HG02571 (cell line): ENCODE results near the gene OR8D2.
A peak's percentile ranks its signal among the peaks of the same experiment; 100 is the strongest.

Source experiments
- ATAC-seq: cut with Tn5 transposase; IDR thresholded peaks from one replicate; pipeline ENCODE4 v1.9.1; 2021; ENCODE audit warnings: mild to moderate bottlenecking, moderate library complexity; ENCODE audit not compliant: unreplicated experiment

The OR8D2 gene, protein sequence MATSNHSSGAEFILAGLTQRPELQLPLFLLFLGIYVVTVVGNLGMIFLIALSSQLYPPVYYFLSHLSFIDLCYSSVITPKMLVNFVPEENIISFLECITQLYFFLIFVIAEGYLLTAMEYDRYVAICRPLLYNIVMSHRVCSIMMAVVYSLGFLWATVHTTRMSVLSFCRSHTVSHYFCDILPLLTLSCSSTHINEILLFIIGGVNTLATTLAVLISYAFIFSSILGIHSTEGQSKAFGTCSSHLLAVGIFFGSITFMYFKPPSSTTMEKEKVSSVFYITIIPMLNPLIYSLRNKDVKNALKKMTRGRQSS

DNA sequence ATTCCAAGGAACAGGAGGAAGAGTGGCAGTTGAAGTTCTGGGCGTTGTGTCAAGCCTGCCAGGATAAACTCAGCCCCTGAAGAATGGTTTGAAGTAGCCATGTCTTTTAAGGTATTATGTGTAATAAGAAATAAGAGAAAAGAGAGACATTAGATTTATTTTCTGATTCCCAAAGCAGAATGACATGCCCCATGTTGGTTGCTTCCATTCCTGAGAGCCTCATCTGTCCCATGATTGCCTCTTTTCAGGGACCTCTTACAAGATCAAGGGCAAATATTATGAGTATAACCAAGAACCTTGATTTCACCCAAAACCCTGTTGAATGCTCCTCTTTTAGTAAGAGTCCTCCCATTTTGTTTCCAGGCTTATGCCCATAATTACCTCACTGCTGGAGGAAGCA is at the start of gene OR8D2:
TSS of gene OR8D2 (minus strand) at position 101 of the 400 bp plus-strand sequence. CDS start at position 101, 0 bp downstream.
- ATAC-seq = no peak

DNA sequence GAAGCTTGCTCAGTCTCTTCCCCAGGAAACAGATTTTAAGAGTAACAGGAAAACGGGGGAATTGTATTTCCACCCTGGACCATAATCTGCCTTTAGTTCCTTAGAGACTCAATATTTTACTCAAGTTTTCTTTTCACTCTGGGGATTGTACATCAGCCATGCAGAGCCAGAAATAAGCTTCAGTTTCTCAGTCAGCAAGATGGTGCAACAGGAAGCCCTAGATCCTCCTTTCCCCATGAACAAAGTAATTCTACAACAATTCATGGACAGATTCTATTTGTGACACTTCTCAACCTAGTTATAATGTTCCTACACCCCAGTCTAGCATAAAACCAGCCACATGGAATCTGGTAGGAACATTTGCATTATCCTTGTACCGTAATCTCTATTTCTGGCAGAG is 39.6 kb upstream of the OR8D2 start:
- no peak for ATAC-seq

DNA sequence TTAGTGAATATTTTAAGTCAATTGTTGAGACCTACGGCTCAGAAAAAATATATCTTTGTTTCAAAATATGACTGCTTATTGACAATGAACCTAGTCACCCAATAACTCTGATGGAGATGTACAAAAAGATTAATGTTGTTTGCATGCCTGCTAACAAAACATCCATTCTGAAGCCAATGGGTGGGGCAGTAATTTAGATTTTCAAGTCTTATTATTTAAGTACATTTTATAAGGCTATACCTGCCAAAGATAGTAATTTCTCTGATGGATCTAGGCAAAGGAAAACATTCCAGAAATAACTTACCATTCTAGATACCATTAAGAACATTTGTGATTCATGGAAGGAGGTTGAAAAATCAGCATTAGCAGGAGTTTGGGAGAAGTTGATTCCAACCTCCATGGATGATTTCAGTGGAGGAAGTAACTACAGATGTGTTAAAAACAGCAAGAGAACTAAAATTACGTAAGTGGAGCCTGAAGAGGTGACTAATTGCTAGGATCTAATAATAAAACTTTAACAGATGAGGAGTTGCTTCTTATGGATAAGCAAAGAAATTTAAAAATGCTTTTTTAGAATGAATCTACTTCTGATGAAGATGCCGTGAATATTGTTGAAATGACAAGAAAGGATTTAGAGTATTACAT is 26.4 kb upstream of the OR8D2 start:
- no peak for ATAC-seq

DNA sequence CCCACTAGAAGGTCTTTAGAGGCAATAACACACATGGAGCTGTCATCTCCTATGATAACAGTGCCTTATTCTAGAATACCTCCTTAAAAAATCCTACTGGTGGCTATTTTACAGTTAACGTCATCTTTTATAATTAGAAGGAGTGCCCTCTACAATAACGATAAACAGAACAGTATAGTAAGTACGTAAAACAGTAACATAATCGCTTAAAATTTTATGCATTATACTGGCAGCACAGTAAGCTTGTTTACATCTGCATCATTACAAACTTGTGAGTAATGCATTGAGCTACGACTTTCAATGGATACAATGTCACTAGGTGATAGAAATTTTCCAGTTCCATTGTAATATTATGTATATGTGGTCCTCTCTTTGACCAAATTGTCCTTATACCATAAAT is 24.3 kb upstream of the OR8D2 start:
- ATAC-seq = no peak

DNA sequence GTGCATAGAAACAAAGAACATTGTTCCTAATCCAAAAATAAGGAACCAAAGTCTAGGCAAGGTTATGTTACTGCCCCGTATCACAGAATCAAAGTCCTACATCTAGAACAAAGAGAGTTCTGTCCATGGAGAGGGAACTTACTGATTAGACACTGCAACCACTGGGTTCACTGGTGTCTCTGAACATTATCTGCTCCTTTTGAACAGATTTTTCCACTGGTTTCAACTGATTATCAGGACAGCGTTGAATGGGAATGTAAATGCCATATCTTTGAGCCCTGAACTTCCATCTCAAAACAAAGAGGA is 20.1 kb upstream of the OR8D2 start:
- no peak for ATAC-seq

DNA sequence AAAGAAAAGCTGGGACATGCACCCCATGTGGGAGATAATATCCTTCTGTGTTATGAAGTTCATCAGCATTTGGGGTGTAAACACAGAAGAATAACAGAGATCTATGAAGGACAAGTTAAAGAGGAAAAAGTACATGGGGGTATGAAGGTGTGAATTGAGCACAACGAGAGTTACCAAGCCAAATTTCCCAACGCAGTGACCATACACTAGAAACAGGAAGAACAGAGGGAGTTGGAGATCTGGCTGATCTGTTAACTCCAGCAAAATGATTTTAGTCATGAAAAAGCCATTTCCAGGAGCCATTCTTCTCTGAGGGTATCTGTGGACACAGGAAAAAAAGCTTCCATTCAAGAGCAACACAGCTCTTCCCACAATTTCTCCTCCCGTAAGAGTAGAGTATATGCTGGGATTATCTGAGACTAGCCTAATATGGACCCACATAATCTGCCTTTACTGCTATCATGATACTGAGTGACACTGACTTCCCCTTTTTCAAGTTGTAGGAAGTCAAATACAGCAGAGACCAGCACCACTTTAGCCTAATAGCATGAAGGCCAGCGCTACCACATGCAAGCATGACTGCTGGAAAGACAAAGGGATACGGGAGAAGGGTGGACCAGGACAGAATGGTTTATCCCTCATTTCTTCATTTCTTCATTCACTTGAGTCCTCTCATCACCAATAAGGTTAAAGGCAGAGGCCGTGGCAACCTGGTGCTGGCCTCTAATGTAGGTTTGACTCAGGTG is 19.6 kb upstream of the OR8D2 start:
- ATAC-seq = no peak

DNA sequence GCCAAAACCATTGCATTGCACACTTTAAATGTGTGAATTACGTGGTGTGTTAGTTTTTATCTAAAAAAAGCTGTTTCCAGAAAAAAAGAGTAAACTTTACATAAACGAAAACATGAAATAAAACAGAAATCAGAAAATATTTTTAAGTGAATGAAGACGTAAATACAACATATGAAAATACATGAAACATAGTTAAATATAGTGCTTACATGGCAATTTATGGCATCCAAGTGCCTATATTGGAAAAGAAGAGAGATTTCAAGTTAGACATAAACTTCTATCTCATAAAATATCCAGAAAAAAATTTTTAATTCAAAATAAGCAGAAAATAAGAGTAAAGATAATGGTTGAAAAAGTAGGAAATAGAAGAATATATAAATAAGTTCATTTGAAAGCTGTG is 11.9 kb upstream of the OR8D2 start:
- no peak for ATAC-seq

DNA sequence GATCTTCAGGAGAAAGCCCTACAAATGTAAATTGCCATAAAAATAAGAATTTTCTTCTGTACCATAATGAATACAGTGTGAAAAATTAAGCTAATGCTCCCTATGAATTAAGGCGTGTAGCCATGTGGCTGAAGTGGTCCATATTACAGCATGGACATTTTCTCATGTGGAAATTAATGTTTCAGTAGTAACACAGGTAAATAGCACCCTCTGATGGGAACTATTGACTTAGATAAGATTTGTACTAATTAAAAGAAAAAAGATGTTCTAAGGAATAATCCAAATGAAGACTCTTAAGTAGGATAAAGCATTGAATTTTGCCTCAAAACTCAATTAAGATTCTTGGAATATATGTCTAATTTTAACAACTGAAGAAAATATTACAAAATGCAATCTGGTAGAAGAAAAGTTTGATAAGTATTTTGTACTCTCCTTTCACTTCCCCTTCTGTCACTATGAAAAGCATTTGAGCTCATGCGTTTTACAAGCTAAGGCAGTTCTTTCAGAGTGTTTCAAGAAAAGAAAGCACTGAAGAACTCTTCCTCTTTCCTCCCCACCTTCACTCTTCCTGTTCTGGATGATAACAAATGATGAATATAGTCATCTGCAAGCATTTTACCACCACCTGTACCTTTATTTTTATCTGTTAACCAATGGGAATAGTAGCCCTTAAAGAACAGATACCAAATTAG is 9.9 kb upstream of the OR8D2 start:
- ATAC-seq = peak; percentile 92

DNA sequence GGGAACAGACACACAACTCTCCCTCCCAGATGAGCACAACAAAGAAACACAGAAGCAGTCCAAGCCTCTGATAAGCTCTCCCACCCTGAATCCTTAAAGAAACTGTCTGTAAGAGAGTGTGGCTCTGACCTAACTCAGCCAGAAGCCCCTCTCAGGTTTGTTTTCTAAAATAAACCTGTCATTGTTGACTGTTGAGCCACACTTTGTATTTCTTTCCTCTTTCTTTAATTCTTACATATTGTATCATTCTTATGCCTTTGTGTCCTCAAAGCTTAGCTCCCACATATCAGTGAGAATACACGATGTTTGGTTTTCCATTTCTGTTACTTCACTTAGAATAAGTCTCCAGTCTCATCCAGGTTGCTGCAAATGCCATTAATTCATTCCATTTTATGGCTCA is 7.8 kb upstream of the OR8D2 start:
- no peak for ATAC-seq

DNA sequence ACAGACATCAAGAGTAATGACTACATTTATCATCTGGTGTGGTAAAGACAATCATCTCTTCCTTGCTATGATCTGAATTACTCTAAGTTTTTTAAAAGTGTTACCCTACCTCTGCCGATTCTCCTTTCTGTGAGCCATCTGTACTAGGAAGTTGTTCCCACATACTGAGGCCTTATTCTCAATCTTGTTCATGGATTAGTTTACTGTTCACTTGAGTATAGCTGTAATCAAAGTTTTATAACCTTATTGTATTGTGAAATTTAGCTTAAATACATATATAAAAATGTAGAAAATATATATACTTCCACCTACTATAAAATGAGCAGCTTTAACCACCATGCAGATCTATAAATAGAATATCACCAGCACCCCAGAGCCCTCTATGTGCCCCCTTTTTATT is 2.4 kb upstream of the OR8D2 start:
- no peak for ATAC-seq

DNA sequence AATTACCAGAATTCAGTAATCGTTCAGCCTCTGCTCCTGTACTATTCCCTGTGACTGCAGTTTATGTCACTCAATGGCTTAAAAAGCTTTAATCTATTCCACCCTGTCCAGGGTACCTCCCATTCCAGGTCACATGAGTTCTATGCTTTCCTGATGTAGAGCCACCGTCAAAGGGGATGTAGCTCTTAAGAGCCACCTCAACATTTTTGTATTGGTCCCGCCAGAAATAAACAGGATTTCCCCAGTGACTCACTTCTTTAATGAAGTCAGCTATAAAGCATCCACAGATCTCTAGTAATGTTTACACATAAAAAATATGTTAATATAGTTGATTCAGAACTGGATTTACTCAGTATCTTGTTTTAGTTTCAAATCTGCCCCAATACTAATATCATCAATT is 4.9 kb downstream of the OR8D2 start:
- no peak for ATAC-seq

DNA sequence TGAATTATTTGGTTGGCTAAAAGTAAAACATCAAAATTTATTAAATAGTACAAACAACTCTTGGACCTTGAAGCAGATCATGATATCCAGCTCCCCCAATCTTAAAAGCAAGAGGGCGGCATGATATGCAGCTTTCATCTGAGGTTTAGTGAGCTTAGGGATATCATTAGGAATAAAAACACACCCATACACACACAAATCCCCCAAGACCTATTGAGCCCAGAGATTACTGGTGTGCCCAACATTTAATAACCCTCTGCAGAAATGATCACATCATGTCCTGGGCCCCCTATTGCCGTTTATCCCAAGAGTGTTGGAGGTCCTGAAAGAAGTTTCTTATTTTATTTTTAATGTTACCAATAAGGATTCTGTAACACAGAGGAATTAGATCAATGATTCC is 6.1 kb downstream of the OR8D2 start, which contains the start of gene OR8D1:
TSS of gene OR8D1 (minus strand) at position 101 of the 400 bp plus-strand sequence. CDS start 3,183 bp downstream, outside the sequence.
- no peak for ATAC-seq

DNA sequence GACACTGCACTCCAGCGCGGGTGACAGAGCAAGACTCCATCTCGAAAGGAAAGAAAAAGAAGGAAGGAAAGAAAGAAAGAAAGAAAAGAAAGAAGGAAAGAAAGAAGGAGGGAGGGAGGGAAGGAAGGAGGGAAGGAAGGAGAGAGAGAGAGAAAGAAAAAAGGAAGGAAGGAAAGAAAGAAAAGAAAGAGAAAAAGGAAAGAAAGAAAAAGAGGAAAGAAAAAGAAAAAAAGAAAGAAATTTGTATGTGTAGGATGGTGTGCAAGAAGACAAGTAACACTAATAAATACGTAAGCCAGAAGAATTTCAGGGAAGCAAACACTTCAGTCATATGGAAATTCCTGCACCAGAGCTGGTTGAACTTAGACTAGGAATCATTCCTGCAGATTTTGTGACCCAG is 6.9 kb downstream of the OR8D2 start:
- ATAC-seq = no peak

DNA sequence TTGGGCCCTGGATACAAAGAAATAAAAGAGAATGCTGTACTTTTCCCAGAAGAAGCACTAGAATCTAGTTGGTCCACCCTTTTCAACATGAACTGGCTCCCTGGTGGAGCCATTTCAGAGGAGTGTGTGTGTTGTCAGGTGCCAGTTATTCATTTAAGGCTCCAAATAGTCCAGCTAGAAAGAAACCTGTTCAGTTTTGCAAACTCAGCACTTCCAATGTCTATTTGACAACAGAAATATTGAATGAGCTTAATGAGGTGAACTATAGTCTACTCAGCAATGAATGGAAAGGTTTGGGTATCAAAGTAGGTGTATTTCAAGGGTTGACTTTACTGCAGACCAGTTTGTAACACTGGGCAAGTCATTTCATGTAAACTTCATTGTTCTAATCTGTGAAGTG is 8.3 kb downstream of the OR8D2 start:
- ATAC-seq = no peak

DNA sequence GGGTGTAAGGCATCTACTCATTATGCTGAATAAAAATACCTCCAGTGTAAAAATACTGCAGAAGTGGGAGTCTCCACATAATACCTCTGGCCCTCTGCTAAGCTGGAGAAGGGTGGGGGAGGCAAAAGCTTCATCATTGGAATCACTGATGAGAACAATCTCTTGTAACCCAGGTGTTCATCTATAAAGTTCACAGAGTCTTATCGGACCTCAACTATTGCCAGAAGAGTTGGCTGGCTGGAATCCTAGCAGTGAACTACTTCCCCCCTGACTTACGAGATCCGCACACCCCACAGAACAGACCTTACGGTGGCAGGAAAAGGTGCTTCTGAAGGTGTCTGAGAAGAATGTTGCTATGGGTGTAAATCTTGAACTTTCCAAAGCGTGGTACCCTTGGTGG is 8.7 kb downstream of the OR8D2 start:
- no peak for ATAC-seq

DNA sequence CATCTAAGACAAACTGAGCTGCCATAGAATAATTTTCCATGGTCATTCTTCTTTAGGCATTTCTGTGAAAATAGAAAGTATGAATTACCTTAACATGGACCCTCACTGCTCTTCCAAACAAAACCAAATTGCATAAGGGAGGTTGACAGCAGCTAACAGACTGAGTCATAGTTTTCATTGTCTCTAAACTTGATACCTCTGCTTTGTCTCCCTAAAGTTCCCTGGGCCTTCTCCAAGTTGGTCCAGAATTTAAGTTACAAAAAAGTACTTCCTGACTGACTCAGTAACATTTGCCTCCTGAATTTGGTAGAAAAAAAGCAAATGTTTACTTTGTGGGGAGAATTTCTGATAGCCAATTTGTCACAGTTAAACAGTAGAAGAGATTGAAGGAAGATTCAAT is 9.3 kb downstream of the OR8D2 start:
- no peak for ATAC-seq

DNA sequence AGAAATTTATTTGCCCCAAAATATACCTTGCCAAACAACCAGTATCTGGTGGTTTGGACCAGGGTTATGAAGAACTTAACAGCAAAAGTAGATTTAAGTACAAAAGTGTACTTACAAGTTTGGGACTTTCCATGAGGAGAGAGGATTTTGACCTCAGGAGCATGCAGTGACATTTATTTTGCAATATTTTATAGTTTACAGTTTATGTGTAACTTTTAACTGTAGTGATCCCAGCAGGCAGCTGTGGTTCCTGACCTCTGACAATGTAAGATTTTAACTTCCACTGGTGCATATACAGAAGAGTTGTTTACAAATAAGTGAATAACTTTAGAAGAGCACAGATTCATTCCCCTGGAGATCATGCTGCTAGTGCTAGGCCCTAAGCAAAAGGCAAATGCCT is 12.9 kb downstream of the OR8D2 start:
- ATAC-seq = no peak

DNA sequence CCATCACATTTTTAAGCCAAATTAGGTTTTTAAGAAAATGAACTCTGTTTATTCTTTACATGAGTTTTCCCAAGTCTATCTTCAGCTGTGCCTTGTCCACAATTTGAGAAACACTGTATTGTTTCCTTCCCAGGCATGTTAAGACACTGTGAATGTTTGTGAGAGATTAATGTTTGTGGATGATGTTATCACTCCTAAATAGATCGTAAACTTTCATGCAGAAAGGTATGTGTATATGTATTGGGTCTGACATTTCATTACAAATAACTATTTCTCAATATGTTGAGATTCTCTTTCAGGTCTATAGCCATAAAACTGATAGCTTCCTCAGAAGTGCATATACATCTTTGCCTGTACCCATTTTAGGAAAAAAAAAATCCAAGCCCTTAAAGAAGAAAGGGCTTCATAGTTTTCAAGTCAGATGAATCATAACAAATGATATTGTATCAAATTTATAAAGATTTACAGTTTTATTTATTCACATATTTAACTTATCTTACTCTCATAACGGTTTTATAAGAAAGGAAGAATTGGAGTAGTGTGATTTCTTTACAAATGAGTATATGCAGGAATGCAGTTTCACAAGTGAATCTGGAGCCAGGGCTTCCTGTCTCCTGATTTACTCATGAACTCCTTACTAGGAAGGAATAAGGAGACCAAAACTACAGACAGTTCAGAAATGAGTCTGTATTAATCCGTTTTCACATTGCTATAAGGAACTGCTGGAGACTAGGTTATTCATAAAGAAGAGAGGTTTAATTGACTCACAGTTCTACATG is 17.5 kb downstream of the OR8D2 start:
- no peak for ATAC-seq

DNA sequence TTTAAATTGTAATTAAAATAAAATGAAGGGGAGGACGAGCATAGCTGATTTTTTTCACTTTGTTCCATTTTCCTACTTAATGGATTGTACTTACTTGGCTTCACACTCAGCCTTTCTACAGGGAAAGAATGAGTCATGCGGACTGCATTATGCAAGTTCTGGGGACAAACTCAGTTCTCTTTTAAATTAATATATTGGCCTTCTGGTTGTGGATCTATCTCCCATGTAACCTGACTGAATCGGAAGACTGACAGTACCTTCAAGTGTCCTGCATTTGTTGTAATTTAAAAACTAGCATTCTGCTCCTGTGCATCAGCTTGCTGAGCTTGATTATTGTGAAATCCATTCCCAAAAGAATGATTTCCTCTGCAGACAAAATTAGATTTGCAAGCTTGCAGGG is 18.4 kb downstream of the OR8D2 start:
- no peak for ATAC-seq

DNA sequence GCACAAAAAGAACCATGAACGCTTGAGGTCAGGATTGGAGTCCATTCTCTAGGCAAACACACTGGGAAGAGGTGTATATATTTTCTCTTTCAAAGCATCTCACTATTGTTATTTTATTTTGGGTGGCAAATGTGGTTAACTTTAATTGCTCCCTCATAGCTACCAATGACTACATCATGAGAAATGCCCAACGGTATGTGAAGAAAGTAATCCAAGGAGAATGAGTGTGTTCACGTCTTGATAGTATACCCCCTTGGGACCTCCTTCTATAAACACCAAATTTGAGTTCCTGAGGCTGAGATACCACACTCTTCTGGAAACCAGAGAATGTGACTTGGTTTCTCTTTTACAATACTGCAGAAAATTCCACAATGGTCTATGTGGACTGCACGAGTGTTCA is 22.1 kb downstream of the OR8D2 start:
- no peak for ATAC-seq

DNA sequence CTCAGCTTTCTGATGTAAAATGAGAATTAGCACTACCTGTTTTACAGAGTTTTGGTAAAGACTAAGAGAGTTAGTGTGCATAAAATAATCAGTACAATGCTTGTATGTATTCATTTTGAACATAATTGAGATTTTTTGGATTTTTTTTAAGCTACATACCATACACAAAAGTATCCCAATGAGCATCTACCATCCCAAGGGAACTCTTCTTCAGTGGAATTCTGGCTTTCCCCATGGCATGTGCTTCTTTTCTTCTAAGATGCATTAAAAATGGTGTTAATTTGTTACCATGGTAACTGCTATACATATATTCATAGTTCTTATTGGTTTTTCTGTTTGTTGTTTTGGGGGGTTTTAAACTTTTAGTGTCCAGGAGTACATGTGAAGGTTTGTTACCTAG is 24.0 kb downstream of the OR8D2 start:
- ATAC-seq = no peak
